Stimulated activated CD4-positive, alpha-beta T cell treated with anti-CD3 and anti-CD28 coated beads, TNF-alpha, amount 100 ng/mL, for 1 hour (primary cell): ENCODE measurements around the gene FLNB.

Experiments used
- DNase-seq, 3 donors: peaks; one replicate each; pipeline ENCODE4 v3.0.0-alpha.2; 2020; ENCODE audit warnings: low read depth in 3 of 3, low spot score in 1 of 3

FLNB gene

GRCh38 chr3:58074116-58074715 lies 66.0 kb downstream of the FLNB start:
- DNase-seq = no peak

GRCh38 chr3:58074997-58075396 lies 66.8 kb downstream of the FLNB start:
- no peak for DNase-seq

GRCh38 chr3:58077596-58078285 lies 69.5 kb downstream of the FLNB start:
- DNase-seq = no peak

GRCh38 chr3:58078610-58079009 lies 70.4 kb downstream of the FLNB start:
- no peak for DNase-seq

DNA sequence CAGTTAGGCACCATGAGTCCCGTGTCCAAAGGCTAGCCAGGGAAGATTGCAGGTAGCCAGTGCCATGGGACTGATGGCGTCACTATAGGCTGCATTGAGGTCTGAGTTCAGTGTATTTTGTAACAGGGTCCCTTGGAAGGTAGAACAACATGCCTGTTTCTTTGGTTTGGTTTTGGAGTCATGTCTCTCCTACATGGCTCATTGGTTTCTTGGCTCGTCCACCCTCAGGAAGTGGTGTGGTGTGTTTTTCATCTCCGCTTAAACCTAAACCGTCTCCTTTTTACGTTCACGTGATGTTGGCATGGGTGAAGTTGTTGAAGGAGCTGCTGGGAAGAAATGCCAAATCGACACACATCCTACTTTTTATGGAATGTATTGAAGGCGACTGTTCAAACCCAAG lies 71.6 kb downstream of the FLNB start:
- DNase-seq = no peak

GRCh38 chr3:58082047-58082446 lies 73.8 kb downstream of the FLNB start:
- no peak for DNase-seq

GRCh38 chr3:58084166-58084565 lies 75.9 kb downstream of the FLNB start:
- DNase-seq = no peak

- DNase-seq = no peak
Measured at GRCh38 chr3:58084788-58085543, 76.7 kb downstream of the FLNB start.

GRCh38 chr3:58085616-58086015 lies 77.4 kb downstream of the FLNB start:
- no peak for DNase-seq

DNA sequence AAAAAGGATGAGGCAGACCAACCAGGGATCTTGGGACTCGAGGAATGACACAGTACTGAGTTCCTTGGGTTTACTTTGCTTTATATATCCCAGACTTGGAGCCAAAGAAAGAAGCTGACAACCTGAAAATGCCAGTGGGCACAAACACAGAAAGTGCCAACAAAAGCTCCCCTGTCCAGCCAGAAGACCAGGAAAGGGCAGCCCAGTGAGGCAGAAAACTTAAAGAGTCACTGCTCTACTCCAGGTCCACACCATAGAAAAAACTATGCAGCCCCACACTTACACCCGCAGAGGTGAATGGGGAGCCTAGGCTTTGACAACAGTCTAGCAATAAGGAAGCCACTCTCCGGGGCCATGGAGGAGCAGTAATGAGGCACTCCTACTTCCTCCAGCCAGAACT lies 80.3 kb downstream of the FLNB start:
- DNase-seq = no peak

DNA sequence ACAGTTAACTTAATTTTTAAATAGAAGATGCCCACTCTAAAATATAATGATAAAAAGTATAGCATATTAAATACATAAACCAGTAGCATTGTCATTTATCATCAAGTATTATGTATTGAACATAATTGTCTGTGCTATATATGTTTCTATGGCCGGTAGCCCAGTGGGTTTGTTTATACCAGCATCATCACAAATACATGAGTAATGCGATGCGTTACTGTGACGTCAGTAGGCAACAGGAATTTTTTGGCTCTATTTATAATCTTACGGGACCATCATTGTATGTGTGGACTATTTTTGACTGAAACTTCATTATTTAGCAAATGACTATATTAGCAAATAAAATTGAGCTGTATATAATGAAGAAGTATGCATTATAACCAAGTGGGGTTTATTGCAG lies 82.1 kb downstream of the FLNB start:
- DNase-seq = no peak

DNA sequence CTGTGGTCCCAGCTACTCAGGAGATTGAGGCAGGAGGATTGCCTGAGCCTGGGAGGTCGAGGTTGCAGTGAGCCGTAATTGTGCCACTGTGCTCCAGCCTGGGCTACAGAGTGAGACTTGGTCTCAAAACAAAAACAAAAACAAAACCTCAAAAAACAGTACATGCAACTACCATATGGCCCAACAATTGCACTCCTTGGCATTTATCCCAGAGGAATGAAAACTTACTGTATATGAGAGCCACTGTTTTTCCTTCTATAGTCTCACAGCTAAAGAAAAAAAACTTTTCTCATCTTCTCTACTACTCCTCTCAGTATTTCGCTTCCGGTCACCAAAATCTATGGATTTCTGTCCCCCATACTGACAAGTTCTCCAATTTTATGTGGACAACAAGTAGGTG lies 84.3 kb downstream of the FLNB start:
- DNase-seq = no peak

- DNase-seq = no peak
Measured at GRCh38 chr3:58093574-58094195, 85.5 kb downstream of the FLNB start.

DNA sequence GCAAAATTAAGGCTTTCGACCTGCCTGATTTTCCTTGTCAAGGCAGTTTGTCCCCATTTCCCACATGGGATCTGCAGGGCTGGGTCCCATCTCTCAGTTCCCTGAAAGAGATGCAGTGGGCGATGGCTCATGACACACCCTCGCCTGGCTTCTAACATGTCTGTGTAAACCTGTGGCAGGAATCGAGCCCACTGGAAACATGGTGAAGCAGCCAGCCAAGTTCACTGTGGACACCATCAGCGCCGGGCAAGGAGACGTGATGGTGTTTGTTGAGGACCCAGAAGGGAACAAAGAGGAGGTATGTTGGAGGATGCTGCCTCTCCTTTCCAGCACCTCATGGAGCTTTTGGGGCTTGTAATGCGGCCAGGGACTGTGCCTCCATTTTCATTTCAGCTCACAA lies 86.4 kb downstream of the FLNB start:
- no peak for DNase-seq

DNA sequence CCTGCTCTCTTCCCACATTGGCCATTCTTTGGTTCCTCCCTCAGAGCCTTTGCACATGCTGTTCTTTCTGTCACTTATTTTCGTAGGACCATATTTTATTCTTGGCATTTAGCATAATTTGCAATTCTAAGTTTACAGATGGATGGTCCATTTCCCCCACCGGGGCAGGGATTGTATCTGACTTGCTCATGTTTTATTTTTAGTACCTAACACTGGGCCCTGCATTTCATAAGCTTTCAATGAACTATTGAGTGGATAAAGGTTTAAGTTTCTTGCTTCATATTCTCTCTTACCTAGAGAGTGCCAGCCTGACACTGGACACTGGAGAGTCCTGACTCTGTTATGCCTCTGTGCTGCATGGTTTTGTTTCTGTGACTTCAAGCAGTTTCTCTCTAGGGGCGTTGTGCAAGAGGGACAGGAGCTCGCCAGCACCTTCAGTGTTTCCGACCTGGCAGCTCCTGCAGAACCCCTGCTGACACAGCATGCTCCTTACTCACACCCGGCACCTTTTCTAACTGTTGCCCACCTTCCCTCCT lies 87.4 kb downstream of the FLNB start:
- no peak for DNase-seq

DNA sequence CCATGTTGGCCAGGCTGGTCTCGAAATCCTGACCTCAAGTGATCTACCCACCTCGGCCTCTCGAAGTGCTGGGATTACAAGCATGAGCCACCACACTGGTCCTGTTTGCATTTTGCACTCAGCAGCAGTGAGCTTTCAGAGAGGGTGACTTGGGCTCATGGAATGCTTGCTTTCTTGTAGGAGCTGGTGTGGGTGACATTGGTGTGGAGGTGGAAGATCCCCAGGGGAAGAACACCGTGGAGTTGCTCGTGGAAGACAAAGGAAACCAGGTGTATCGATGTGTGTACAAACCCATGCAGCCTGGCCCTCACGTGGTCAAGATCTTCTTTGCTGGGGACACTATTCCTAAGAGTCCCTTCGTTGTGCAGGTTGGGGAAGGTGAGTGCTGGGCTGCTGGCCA lies 90.3 kb downstream of the FLNB start:
- no peak for DNase-seq

DNA sequence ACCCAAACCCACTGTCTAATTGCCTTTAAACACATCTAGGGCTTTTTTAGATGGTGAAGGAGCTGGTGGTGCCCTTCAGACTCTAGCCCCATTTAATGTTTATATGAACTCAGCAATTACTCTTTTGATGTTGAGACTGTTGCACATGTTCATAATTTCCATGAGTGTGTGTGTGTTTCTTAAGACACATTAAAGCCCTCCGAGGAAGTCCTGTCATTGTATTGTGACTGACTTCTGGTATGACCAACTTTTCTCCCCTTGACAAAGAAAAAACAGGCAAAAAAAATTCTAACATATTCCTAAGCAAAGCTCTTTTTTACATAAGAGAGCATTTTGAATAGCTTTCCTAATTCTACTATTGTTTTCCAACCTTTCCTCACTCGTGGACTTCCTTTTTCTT lies 91.6 kb downstream of the FLNB start:
- DNase-seq = no peak

DNA sequence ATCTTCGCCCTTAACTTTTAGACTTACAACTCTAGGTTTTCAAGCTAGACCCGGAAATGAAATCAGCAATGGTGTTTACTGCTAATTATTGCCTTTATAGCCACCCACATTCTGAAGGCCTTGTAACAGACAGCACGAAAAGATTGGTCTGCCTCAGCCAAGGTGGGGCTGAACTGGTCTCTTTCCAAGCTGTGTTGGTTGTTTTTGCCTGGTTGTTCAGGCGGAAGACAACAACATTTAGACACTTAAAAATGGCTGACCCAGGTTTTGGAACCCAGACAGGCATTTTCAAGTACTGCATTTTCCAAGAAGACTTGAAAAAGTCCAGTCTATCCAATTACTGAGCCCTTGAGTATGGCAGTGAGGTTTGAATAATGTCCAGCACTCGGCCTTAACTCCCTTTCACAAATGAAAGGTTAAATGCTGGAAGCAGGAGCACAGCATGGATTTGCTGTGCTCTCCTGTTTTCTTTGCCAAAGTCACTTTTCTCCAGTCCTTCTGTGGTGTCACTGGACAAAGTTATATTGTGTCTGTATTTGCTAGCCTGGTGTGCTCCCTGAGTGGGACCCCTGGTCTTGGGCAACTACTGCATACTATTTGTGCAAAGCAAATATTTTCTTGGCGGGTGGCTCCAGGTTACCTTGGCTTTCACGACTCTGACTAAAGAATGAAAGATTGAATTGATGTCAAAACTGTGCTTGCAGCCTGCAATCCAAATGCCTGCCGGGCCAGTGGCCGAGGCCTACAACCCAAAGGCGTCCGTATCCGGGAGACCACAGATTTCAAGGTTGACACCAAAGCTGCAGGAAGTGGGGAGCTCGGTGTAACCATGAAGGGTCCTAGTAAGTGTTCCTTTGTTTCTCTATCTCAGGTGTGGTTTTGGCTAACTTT lies 93.5 kb downstream of the FLNB start:
- DNase-seq = no peak

GRCh38 chr3:58102390-58102750 lies 94.1 kb downstream of the FLNB start:
- DNase-seq = no peak

GRCh38 chr3:58102976-58103451 lies 94.8 kb downstream of the FLNB start:
- no peak for DNase-seq

- no peak for DNase-seq
Measured at GRCh38 chr3:58104151-58104550, 95.9 kb downstream of the FLNB start.
